Endodermal cell (in vitro differentiated cells): Measurements from ENCODE around the gene CARS2. TPM values are rescaled to one million over a fixed set of nuclear protein-coding genes. Genes with fewer than 3 reads are reported as not detected.
A peak's percentile ranks its signal among the peaks of the same experiment; 100 is the strongest.

ENCODE experiments used
- DNase-seq: peaks from one replicate; pipeline ENCODE4 v3.0.0-alpha.2; 2017
- H3K27ac ChIP-seq: 2 replicates; pipeline ENCODE4 v1.5.1; 2013; ENCODE audit warnings: mild to moderate bottlenecking, low read depth, low read length, moderate library complexity
- H3K27me3 ChIP-seq: 2 replicates; pipeline ENCODE4 v1.6.1; 2013; ENCODE audit warnings: mild to moderate bottlenecking, low read length, moderate library complexity; ENCODE audit not compliant: insufficient read depth, control insufficient read depth, poor library complexity, severe bottlenecking
- H3K36me3 ChIP-seq: 2 replicates; pipeline ENCODE4 v1.7.0; 2013; ENCODE audit warnings: mild to moderate bottlenecking, low read length, moderate library complexity; ENCODE audit not compliant: control insufficient read depth, insufficient read depth
- H3K4me1 ChIP-seq: one replicate; pipeline ENCODE4 v1.7.0; 2013; ENCODE audit warnings: low read length; ENCODE audit not compliant: control insufficient read depth, insufficient read depth
- H3K4me3 ChIP-seq: 2 replicates; pipeline ENCODE4 v1.5.1; 2013; ENCODE audit warnings: mild to moderate bottlenecking, low read length, moderate library complexity
- H3K9ac ChIP-seq: 2 replicates; pipeline ENCODE4 v1.6.1; 2013; ENCODE audit warnings: mild to moderate bottlenecking, low read length, moderate library complexity; ENCODE audit not compliant: poor library complexity, severe bottlenecking; ENCODE audit errors: extremely low read depth
- H3K9me3 ChIP-seq: 2 replicates; pipeline ENCODE4 v1.6.1; 2013; ENCODE audit warnings: mild to moderate bottlenecking, low read length, moderate library complexity; ENCODE audit not compliant: control insufficient read depth
- H3K27ac Mint-ChIP-seq: 2 replicates; pipeline ENCODE4 v1.8.0; 2020; ENCODE audit warnings: mixed read lengths
- H3K27me3 Mint-ChIP-seq: 2 replicates; pipeline ENCODE4 v1.8.0; 2021; ENCODE audit warnings: mild to moderate bottlenecking, mixed read lengths; ENCODE audit not compliant: insufficient read depth
- H3K36me3 Mint-ChIP-seq: 2 replicates; pipeline ENCODE4 v1.8.0; 2020; ENCODE audit warnings: low read depth, mixed read lengths
- H3K4me1 Mint-ChIP-seq: 2 replicates; pipeline ENCODE4 v1.8.0; 2020; ENCODE audit warnings: mixed read lengths
- H3K4me3 Mint-ChIP-seq: 2 replicates; pipeline ENCODE4 v1.8.0; 2020; ENCODE audit warnings: mild to moderate bottlenecking, moderate library complexity, mixed read lengths
- H3K9me3 Mint-ChIP-seq: 2 replicates; pipeline ENCODE4 v1.8.0; 2020; ENCODE audit warnings: mild to moderate bottlenecking, mixed read lengths
- WGBS, 2 experiments: methylation state at CpG; one replicate each; pipeline versions ENCODE4 v1.1.5 to v1.1.7; 2013; ENCODE audit warnings: missing lambda C conversion rate in 2 of 2, mixed read lengths in 1 of 2; ENCODE audit not compliant: insufficient coverage in 1 of 2, insufficient read length in 1 of 2; 5-methylcytosine and 5-hydroxymethylcytosine counted together
- total RNA-seq, 2 donors: library from RNA; stranded (reverse); fragmentation: NEBNext Ultra II Directional in 1 of 2; extraction: Animal tissue kit (Norgen Biotek cat#: 25700) in 1 of 2; gene quantifications; 2 replicates in 1 of 2; 3 replicates in 1 of 2; pipeline ENCODE4 v1.2.1, GENCODE V29; 2021
- TF ChIP-seq, protein P1 (sequence below): fragments of 200-600 bp; sonication (generic); conservative IDR thresholded peaks from 2 replicates; pipeline ENCODE4 v1.5.0; 2021; ENCODE audit warnings: antibody characterized with exemption, mild to moderate bottlenecking

The CARS2 gene
- total RNA-seq, 2 donors from 2014 or later: 53.0 to 53.2 TPM

DNA sequence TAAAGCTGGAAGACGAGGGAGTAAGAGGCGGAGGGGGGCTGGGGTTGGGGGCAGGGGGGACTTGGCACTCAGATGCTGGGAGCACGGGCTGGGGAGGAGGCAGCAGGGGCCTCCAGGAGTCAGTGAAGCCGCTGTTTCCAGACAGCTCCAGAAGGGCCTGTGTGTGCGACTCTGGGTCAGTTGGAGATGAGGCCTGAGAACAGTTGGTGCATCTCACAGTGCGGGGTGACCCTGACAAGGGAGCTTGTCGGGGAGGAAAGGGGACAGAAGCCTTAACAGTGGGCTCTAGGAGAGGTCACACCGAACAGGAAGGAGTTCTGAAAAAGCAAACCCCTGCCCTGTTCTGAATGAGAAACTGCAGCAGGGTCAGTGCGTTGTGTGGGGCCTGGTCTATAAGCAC, 79.4 kb downstream of the CARS2 start:
- Mint-ChIP-seq H3K4me3 (no peak overlapping the region), H3K27me3 (no peaks in the 10 kb centered on the region), H3K27ac (peak overlapping the region; percentile 13), H3K4me1 (peaks cover 17% of the 10 kb centered on the region), H3K36me3 (peaks cover 61% of the 10 kb centered on the region), H3K9me3 (no peaks in the 10 kb centered on the region)
- Histone ChIP-seq H3K27ac (no peak overlapping the region), H3K36me3 (peaks cover 61% of the 10 kb centered on the region), H3K9me3 (peaks cover 3% of the 10 kb centered on the region), H3K27me3 (no peaks in the 10 kb centered on the region), H3K9ac (no peak overlapping the region), H3K4me1 (no peaks in the 10 kb centered on the region), H3K4me3 (no peak overlapping the region)
- no peak for DNase-seq
- TF ChIP-seq, protein P1, sequence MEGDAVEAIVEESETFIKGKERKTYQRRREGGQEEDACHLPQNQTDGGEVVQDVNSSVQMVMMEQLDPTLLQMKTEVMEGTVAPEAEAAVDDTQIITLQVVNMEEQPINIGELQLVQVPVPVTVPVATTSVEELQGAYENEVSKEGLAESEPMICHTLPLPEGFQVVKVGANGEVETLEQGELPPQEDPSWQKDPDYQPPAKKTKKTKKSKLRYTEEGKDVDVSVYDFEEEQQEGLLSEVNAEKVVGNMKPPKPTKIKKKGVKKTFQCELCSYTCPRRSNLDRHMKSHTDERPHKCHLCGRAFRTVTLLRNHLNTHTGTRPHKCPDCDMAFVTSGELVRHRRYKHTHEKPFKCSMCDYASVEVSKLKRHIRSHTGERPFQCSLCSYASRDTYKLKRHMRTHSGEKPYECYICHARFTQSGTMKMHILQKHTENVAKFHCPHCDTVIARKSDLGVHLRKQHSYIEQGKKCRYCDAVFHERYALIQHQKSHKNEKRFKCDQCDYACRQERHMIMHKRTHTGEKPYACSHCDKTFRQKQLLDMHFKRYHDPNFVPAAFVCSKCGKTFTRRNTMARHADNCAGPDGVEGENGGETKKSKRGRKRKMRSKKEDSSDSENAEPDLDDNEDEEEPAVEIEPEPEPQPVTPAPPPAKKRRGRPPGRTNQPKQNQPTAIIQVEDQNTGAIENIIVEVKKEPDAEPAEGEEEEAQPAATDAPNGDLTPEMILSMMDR: no peak
- WGBS, 2 experiments: 91 to 94% methylated on average over 5 to 9 of the region's 9 CpGs

DNA sequence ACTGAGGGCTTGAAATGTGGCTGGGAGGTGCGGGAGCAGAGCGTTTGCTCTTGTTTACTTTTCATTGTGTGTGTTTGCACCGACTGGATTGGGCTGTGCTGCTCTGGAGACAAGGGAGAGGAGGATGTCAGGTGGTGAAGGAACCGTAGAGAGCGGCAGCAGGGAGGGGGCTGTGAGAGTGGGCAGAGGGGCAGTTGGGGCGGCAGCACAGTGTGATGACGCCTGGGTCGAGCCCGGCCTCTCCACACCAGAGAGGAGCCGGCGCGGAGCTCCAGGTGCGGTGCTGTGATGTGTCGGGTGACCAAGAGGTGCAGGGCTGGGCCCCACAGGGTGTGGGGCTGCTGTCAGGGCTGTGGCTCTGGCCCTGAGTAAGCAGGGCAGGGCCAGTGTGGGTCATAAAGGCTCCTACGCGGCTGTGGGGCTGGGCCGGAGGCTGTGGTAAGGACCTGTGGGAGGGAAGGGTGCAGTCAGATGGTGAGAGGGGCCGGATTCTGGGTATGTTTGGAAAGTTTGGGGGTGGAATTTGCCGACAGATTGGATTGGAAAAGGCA, 80.1 kb downstream of the CARS2 start:
- H3K27me3 Mint-ChIP-seq: no peaks in the 10 kb centered on the region
- TF ChIP-seq, protein P1: no peak
- peaks cover 54% of the 10 kb centered on the region for H3K36me3 Mint-ChIP-seq
- H3K9me3 Mint-ChIP-seq: no peaks in the 10 kb centered on the region
- WGBS, 2 experiments: 90 to 100% methylated on average over 3 to 19 of the region's 19 CpGs
- Histone ChIP-seq H3K9me3 (no peaks in the 10 kb centered on the region), H3K27me3 (no peaks in the 10 kb centered on the region), H3K4me3 (no peak overlapping the region), H3K9ac (no peak overlapping the region), H3K36me3 (peaks cover 54% of the 10 kb centered on the region), H3K4me1 (no peaks in the 10 kb centered on the region), H3K27ac (no peak overlapping the region)
- H3K4me3 Mint-ChIP-seq: no peak overlapping the region
- H3K27ac Mint-ChIP-seq: peak overlapping the region; percentile 84
- peak; percentile 52 for DNase-seq
- peaks cover 17% of the 10 kb centered on the region for H3K4me1 Mint-ChIP-seq

DNA sequence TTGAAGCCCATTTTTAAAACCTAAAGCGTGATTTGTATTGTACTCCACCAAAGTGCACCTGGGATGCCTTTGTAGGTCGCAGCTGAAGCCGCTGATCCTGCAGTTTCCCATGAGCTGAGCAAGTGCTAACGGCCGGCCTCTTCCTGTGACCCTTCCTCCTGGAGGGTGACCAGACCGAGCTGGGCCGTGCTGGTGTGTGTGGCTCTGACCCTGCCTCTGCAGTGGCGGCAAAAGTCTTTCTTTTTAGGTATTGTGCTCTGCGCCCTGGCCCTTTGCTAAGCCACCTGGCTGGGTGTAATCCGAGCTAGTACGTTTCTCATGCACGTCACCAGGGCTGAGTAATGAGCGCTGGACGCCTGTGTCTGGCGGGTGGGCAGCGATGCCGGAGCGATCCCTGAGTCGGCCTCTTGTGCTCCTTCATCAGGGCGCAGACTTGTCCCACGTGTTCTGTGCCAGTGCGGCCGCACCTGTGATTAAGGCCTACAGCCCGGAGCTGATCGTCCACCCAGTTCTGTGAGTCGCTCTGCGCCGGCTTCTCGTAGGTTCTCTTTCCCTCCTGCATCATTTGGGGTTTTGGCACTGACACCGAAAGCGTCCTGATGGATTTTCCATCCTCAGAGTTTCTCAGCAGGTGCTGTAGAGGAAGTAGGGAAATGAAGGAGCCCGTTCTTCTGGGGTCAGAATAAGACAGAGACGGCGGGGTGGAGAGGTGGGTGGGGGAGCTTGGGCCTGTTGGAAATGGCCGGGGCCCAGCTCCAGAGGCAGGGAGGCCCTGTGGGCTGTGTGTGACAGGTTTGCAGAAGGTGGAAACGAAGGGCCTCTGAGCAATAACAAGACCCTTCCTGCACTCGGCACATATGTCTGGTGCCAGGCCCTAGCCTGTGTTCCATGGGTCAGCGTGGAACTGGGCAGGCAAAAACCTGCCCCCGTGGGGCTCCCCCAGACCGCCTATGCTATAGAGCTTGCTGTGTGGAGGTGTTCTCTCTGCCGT, 80.9 kb downstream of the CARS2 start:
- no peaks in the 10 kb centered on the region for H3K4me1 ChIP-seq
- Mint-ChIP-seq H3K4me1 (peaks cover 17% of the 10 kb centered on the region), H3K27ac (peak overlapping the region; percentile 84), H3K36me3 (peaks cover 47% of the 10 kb centered on the region), H3K4me3 (no peak overlapping the region), H3K9me3 (no peaks in the 10 kb centered on the region), H3K27me3 (no peaks in the 10 kb centered on the region)
- H3K36me3 ChIP-seq: peaks cover 51% of the 10 kb centered on the region
- no peak overlapping the region for H3K9ac ChIP-seq
- DNase-seq: peak; percentile 48
- no peaks in the 10 kb centered on the region for H3K27me3 ChIP-seq
- H3K9me3 ChIP-seq: no peaks in the 10 kb centered on the region
- TF ChIP-seq, protein P1: no peak
- WGBS, 2 experiments: 91 to 92% methylated on average over 35 to 40 of the region's 41 CpGs
- H3K27ac ChIP-seq: no peak overlapping the region
- H3K4me3 ChIP-seq: no peak overlapping the region
